ENCODE results near the gene HLA-F. TPM values are rescaled to one million over a fixed set of nuclear protein-coding genes. Genes with fewer than 3 reads are reported as not detected.

Gene HLA-F
- total and polyA plus RNA-seq, 9 donors = 4.6 to 10.7 (median 6.6) TPM

- Histone ChIP-seq H3K4me1 (ENCODE audit: control insufficient read depth, insufficient read depth, low read length) (no peaks in the 10 kb centered on the region), H3K36me3 (ENCODE audit: control insufficient read depth, insufficient read depth, low read length) (no peaks in the 10 kb centered on the region), H3K27me3 (ENCODE audit: control insufficient read depth, insufficient read depth, low read length) (no peaks in the 10 kb centered on the region), H3K9me3 (replicated peaks; ENCODE audit: control insufficient read depth, low read depth, low read length) (peaks cover 3% of the 10 kb centered on the region), H3K4me3 (ENCODE audit: low read length) (no peak overlapping the region), H3K27ac (ENCODE audit: low read length) (no peak overlapping the region)
- WGBS (ENCODE audit: insufficient coverage) = 60% methylated on average over 3 of the region's 3 CpGs
- DNase-seq = no peak
Observed at GRCh38 chr6:29694637-29695036, 28.6 kb upstream of the HLA-F start.

- H3K36me3 ChIP-seq (ENCODE audit: control insufficient read depth, insufficient read depth, low read length) = no peaks in the 10 kb centered on the region
- no peaks in the 10 kb centered on the region for H3K27me3 ChIP-seq (ENCODE audit: control insufficient read depth, insufficient read depth, low read length)
- WGBS (ENCODE audit: insufficient coverage) = 74% methylated on average over 7 of the region's 10 CpGs
- no peak overlapping the region for H3K27ac ChIP-seq (ENCODE audit: low read length)
- no peak overlapping the region for H3K4me3 ChIP-seq (ENCODE audit: low read length)
- H3K9me3 ChIP-seq (replicated peaks; ENCODE audit: control insufficient read depth, low read depth, low read length) = peaks cover 3% of the 10 kb centered on the region
- no peaks in the 10 kb centered on the region for H3K4me1 ChIP-seq (ENCODE audit: control insufficient read depth, insufficient read depth, low read length)
- DNase-seq = no peak
Observed at GRCh38 chr6:29696147-29697125, 26.8 kb upstream of the HLA-F start.

DNA sequence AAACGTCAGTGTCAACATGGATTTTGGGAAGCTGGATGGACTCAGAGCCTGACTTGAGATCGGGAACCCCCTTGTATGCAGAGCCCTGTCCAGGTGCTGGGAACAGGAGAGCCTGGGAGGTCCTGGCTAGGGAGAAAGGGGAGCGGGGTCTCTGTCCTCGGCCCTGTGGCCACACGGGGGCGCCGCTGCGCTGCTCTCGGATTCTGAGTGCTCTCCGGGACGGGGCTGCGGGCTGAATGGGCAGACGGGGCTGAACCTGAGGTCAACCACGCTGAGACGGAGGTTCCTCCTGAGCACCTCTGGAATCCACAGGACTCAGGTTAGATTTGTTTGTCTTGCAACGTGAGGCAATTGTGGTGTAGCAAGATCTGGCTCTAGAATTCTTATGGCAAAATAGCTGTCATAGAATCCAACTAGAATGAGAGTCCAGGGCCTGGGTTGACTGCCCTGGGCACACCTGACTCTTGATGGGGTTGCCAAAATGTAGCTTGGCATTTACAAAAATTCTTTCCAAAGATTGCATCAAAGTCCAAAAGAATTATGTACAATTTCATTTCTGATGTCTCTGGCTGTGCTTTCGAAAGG is 20.6 kb upstream of the HLA-F start:
- DNase-seq = peak; percentile 40
- H3K4me3 ChIP-seq (ENCODE audit: low read length) = no peak overlapping the region
- no peaks in the 10 kb centered on the region for H3K36me3 ChIP-seq (ENCODE audit: control insufficient read depth, insufficient read depth, low read length)
- peaks cover 10% of the 10 kb centered on the region for H3K27me3 ChIP-seq (ENCODE audit: control insufficient read depth, insufficient read depth, low read length)
- WGBS (ENCODE audit: insufficient coverage) = 19% methylated on average over 16 of the region's 17 CpGs
- no peaks in the 10 kb centered on the region for H3K4me1 ChIP-seq (ENCODE audit: control insufficient read depth, insufficient read depth, low read length)
- no peak overlapping the region for H3K27ac ChIP-seq (ENCODE audit: low read length)
- H3K9me3 ChIP-seq (replicated peaks; ENCODE audit: control insufficient read depth, low read depth, low read length) = no peaks in the 10 kb centered on the region

DNA sequence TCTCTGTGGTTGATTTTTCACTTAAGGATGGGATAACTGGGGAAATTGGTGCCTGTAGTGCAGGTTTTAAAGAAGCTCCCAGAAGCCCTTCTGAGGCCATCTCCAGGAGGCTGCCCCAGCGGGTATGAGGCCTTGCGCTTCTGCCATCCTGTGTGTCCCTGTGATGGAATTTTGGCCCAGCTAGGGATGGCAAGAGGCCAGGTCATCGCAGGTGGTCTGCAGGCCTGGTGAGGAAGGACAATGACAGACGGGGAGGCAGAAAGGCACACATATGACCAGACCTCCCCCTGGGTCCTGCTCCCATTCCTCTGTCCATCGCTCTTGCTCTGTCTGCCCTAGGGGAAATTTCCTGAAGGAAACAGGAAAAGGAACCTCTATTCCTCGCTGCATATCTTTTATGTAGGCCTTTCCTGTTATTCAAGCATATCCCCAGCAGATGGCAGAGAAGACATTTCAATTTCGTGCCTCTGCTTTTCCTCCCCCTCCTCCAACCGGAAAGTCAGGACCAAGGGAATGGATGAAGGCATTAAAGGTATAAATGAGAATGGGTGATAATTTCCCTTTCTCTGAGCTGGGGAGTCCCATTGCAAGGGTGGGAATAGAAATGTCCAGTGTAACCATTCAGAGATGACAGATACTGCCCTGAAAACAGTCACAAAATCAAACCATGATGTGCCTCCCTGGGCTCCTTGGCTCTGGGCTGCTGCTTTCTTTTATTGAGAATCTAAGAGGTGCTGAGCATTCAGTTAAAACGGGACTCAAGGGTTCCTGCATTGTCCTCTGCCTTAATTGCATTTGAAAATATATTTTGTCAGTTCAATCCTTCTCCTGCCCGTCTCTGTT is 17.6 kb upstream of the HLA-F start:
- Histone ChIP-seq H3K9me3 (replicated peaks; ENCODE audit: control insufficient read depth, low read depth, low read length) (no peaks in the 10 kb centered on the region), H3K27me3 (ENCODE audit: control insufficient read depth, insufficient read depth, low read length) (peaks cover 10% of the 10 kb centered on the region), H3K27ac (ENCODE audit: low read length) (no peak overlapping the region), H3K4me1 (ENCODE audit: control insufficient read depth, insufficient read depth, low read length) (no peaks in the 10 kb centered on the region), H3K4me3 (ENCODE audit: low read length) (no peak overlapping the region), H3K36me3 (ENCODE audit: control insufficient read depth, insufficient read depth, low read length) (no peaks in the 10 kb centered on the region)
- WGBS (ENCODE audit: insufficient coverage) = 35% methylated on average over 4 of the region's 10 CpGs
- peak; percentile 51 for DNase-seq

GRCh38 chr6:29708432-29709179 is 14.6 kb upstream of the HLA-F start:
- no peaks in the 10 kb centered on the region for H3K36me3 ChIP-seq (ENCODE audit: control insufficient read depth, insufficient read depth, low read length)
- WGBS (ENCODE audit: insufficient coverage) = 69% methylated on average over 5 of the region's 11 CpGs
- H3K27me3 ChIP-seq (ENCODE audit: control insufficient read depth, insufficient read depth, low read length) = peaks cover 8% of the 10 kb centered on the region
- H3K9me3 ChIP-seq (replicated peaks; ENCODE audit: control insufficient read depth, low read depth, low read length) = no peaks in the 10 kb centered on the region
- no peak overlapping the region for H3K27ac ChIP-seq (ENCODE audit: low read length)
- H3K4me1 ChIP-seq (ENCODE audit: control insufficient read depth, insufficient read depth, low read length) = no peaks in the 10 kb centered on the region
- DNase-seq = no peak
- H3K4me3 ChIP-seq (ENCODE audit: low read length) = no peak overlapping the region

DNA sequence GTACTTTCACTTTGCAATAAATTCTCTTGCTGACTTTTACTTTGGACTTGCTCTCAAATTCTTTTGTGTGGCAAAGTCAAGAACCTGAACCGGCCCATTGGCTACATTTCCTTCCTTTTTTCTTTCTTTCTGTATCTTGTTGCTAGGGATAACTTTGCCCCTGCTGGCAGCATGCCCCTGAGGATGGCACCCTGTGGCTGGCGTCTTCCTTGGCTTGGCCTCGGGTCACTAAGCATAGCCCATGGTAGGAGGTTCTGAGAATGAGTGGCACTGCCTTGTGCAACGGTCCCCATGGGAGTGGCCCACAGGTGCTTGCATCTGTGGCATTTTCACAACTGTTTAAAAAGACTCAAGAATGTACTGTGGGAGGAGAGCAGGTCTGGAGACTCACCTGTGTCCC is 14.0 kb upstream of the HLA-F start:
- no peak overlapping the region for H3K27ac ChIP-seq (ENCODE audit: low read length)
- H3K9me3 ChIP-seq (replicated peaks; ENCODE audit: control insufficient read depth, low read depth, low read length) = no peaks in the 10 kb centered on the region
- WGBS (ENCODE audit: insufficient coverage) = 58% methylated on average over 3 of the region's 4 CpGs
- no peaks in the 10 kb centered on the region for H3K4me1 ChIP-seq (ENCODE audit: control insufficient read depth, insufficient read depth, low read length)
- peaks cover 5% of the 10 kb centered on the region for H3K27me3 ChIP-seq (ENCODE audit: control insufficient read depth, insufficient read depth, low read length)
- H3K36me3 ChIP-seq (ENCODE audit: control insufficient read depth, insufficient read depth, low read length) = no peaks in the 10 kb centered on the region
- DNase-seq = no peak
- no peak overlapping the region for H3K4me3 ChIP-seq (ENCODE audit: low read length)

DNA sequence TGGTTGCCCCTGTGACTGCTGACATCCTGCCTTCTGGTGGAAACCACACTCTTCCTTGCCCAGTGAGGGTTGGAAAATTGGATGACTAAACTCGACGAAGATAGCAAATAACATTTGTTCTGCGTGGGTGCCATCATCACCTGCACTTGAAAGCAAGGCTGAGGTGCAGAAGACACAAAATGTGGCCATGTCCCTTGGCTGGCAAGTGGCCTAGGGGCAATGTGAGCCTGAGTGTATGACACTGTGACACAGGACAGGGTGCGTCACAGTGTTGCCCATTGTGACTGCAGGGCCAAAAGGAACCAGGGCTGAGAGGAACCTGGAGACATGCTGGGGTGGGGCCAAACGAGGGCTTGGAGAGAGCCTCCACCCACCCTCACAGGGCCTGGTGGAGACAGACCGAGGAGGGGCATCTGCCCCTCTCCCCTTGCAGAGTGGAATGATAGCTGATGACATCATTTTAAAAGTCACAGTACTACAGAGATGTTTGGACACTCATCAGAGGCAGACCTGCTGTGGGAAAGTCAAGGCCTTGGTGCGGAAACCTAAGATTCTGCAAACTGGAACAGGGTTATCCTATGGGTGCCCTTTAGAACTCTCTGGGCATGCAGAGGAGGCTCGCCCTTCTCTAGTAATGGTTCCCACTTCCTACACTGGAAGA is 12.8 kb upstream of the HLA-F start:
- no peaks in the 10 kb centered on the region for H3K9me3 ChIP-seq (replicated peaks; ENCODE audit: control insufficient read depth, low read depth, low read length)
- H3K27ac ChIP-seq (ENCODE audit: low read length) = no peak overlapping the region
- no peak for DNase-seq
- 84% methylated on average over 4 of the region's 8 CpGs for WGBS (ENCODE audit: insufficient coverage)
- no peaks in the 10 kb centered on the region for H3K4me1 ChIP-seq (ENCODE audit: control insufficient read depth, insufficient read depth, low read length)
- H3K4me3 ChIP-seq (ENCODE audit: low read length) = no peak overlapping the region
- H3K36me3 ChIP-seq (ENCODE audit: control insufficient read depth, insufficient read depth, low read length) = no peaks in the 10 kb centered on the region
- peaks cover 5% of the 10 kb centered on the region for H3K27me3 ChIP-seq (ENCODE audit: control insufficient read depth, insufficient read depth, low read length)

DNA sequence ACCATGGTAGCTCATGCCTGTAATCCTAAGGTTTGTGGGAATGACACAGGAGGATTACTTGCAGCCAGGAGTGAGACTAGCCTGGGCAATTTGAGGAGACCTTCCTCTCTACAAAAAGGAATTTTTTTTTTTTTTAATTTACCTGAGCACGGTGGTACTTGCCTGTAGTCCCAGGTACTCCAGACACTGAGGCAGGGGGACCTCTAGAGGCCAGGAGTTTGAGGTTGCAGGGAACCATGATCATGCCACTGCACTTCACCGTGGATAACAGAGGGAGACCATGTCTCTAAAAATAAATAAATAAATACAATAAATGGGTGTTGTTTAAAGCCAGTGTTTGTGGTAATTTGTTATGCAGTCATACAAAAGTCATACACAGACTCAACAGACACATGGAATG is 2.4 kb upstream of the HLA-F start:
- Histone ChIP-seq H3K4me3 (ENCODE audit: low read length) (no peak overlapping the region), H3K27me3 (ENCODE audit: control insufficient read depth, insufficient read depth, low read length) (peaks cover 52% of the 10 kb centered on the region), H3K27ac (ENCODE audit: low read length) (no peak overlapping the region), H3K36me3 (ENCODE audit: control insufficient read depth, insufficient read depth, low read length) (no peaks in the 10 kb centered on the region), H3K9me3 (replicated peaks; ENCODE audit: control insufficient read depth, low read depth, low read length) (no peaks in the 10 kb centered on the region), H3K4me1 (ENCODE audit: control insufficient read depth, insufficient read depth, low read length) (peaks cover 17% of the 10 kb centered on the region)
- DNase-seq = no peak
- WGBS (ENCODE audit: insufficient coverage) = no CpG with 5 or more reads among the region's 2 CpGs

Data from muscle of leg (tissue), 11 donors.